Loucy (cell line): ENCODE results near the gene SPTLC3.

Source experiments
- CTCF ChIP-seq: fragments of 200-600 bp; sonication (generic); conservative IDR thresholded peaks from 2 replicates; pipeline ENCODE4 v1.5.1; 2014; ENCODE audit warnings: mild to moderate bottlenecking, antibody characterized with exemption, low read length
- EZH2phosphoT487 ChIP-seq: fragments of 200-600 bp; IDR thresholded peaks from 2 replicates; pipeline ENCODE4 v1.6.1; 2018; ENCODE audit warnings: antibody characterized with exemption, mild to moderate bottlenecking, moderate library complexity, borderline replicate concordance

- no peak for TF ChIP-seq EZH2phosphoT487
- no peak for TF ChIP-seq CTCF
Observed at GRCh38 chr20:13012886-13013285, 4.1 kb downstream of the SPTLC3 start.
